ENCODE data around the gene SH3GL3. TPM values are rescaled to one million over a fixed set of nuclear protein-coding genes. Genes with fewer than 3 reads are reported as not detected.

The SH3GL3 gene
- total RNA-seq, 1 experiment from 2014 or later: 0.24 TPM

DNA sequence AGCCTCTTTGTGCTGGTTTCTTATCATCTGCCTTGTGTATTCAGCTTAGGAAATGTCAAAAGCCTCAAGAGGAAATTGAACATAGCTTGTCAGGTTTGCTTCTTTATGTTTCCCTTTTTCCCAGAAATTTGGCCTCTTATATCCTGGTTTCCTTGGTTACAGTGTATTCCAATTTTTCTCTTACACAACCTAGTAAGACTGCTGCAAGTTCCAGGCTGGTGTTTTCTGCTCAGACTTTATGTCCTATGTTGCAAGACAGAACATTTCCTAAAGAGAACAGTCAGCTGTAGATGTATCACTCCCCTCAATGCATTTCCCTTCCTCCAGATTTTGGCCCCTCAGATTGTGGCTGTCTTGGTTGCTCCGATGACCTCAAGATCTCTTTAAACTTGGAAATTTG lies 102.5 kb downstream of the SH3GL3 start:
- Mint-ChIP-seq H3K36me3 (ENCODE audit: insufficient read depth, unreplicated experiment) (no peaks in the 10 kb centered on the region), H3K27ac (ENCODE audit: unreplicated experiment) (no peak overlapping the region), H3K4me3 (ENCODE audit: low read depth, unreplicated experiment) (no peak overlapping the region), H3K9me3 (ENCODE audit: low read depth, unreplicated experiment) (no peaks in the 10 kb centered on the region), H3K4me1 (ENCODE audit: low read depth, unreplicated experiment) (no peaks in the 10 kb centered on the region), H3K27me3 (ENCODE audit: unreplicated experiment) (peaks cover 37% of the 10 kb centered on the region)
- TF ChIP-seq, protein P1, sequence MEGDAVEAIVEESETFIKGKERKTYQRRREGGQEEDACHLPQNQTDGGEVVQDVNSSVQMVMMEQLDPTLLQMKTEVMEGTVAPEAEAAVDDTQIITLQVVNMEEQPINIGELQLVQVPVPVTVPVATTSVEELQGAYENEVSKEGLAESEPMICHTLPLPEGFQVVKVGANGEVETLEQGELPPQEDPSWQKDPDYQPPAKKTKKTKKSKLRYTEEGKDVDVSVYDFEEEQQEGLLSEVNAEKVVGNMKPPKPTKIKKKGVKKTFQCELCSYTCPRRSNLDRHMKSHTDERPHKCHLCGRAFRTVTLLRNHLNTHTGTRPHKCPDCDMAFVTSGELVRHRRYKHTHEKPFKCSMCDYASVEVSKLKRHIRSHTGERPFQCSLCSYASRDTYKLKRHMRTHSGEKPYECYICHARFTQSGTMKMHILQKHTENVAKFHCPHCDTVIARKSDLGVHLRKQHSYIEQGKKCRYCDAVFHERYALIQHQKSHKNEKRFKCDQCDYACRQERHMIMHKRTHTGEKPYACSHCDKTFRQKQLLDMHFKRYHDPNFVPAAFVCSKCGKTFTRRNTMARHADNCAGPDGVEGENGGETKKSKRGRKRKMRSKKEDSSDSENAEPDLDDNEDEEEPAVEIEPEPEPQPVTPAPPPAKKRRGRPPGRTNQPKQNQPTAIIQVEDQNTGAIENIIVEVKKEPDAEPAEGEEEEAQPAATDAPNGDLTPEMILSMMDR (IDR thresholded peaks at IDR 0.05; ENCODE audit: unreplicated experiment): no peak
- no peak for DNase-seq
- CTCF ChIA-PET: no interaction called here
- intact Hi-C loops (cut with micrococcal nuclease; ENCODE audit: unreplicated experiment): no loop called here
- BruUV-seq (replicated peaks): no TSS peak

DNA sequence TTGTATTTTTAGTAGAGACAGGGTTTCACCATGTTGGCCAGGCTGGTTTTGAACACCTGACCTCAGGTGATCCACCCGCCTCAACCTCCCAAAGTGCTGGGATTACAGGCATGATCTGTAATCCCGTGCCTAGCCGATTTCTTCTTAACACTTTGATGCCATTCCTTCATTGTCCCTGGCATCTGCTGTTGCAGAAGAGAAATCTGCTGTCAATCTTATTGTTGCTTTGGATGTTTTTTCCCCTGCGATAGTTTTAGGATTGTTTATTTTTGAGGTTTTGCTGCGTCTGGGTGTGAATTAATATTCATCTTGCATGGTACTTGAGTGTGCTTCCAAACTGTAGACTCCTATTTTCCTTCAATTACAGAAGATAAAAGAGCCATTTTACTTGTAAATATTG lies 107.4 kb downstream of the SH3GL3 start:
- CTCF ChIA-PET: no interaction called here

DNA sequence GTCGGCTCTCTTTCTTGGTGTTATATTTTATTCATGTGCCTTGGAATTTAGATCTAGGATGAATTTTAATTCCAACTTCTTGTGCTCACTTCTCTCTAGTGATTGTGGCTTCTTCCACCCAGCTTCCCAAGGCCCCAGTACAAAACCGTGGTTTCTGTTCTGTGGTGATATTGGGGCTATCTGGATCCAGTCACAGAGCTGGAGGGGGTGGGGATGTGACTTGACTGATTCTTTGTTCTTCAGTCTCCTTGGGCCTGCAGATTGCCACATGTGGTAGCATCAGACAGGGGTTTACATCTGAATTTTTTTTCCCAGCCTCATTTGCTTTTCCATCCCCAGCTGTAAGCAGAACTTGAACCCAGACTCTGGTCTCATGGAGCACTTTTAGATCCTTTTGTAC lies 108.2 kb downstream of the SH3GL3 start:
- no peaks in the 10 kb centered on the region for H3K36me3 Mint-ChIP-seq (ENCODE audit: insufficient read depth, unreplicated experiment)
- peaks cover 38% of the 10 kb centered on the region for H3K27me3 Mint-ChIP-seq (ENCODE audit: unreplicated experiment)
- no TSS peak for BruUV-seq (replicated peaks)
- no peak overlapping the region for H3K27ac Mint-ChIP-seq (ENCODE audit: unreplicated experiment)
- H3K4me1 Mint-ChIP-seq (ENCODE audit: low read depth, unreplicated experiment): no peaks in the 10 kb centered on the region
- no peaks in the 10 kb centered on the region for H3K9me3 Mint-ChIP-seq (ENCODE audit: low read depth, unreplicated experiment)
- no peak for DNase-seq
- H3K4me3 Mint-ChIP-seq (ENCODE audit: low read depth, unreplicated experiment): no peak overlapping the region
- intact Hi-C loops (cut with micrococcal nuclease; ENCODE audit: unreplicated experiment): no loop called here
- TF ChIP-seq, protein P1 (IDR thresholded peaks at IDR 0.05; ENCODE audit: unreplicated experiment): no peak
- CTCF ChIA-PET: interaction anchor here (1.1 kb wide), 1 partner anchor 307 kb away, joined by 3 read pairs; no protein-coding TSS in a partner anchor

More for the DNA sequence above, 107.4 kb downstream of the SH3GL3 start:
- H3K4me1 Mint-ChIP-seq (ENCODE audit: low read depth, unreplicated experiment): no peaks in the 10 kb centered on the region
- H3K27ac Mint-ChIP-seq (ENCODE audit: unreplicated experiment): no peak overlapping the region
- no peaks in the 10 kb centered on the region for H3K36me3 Mint-ChIP-seq (ENCODE audit: insufficient read depth, unreplicated experiment)
- H3K9me3 Mint-ChIP-seq (ENCODE audit: low read depth, unreplicated experiment): no peaks in the 10 kb centered on the region
- no peak overlapping the region for H3K4me3 Mint-ChIP-seq (ENCODE audit: low read depth, unreplicated experiment)
- no peak for DNase-seq
- intact Hi-C loops (cut with micrococcal nuclease; ENCODE audit: unreplicated experiment): no loop called here
- peaks cover 38% of the 10 kb centered on the region for H3K27me3 Mint-ChIP-seq (ENCODE audit: unreplicated experiment)
- TF ChIP-seq, protein P1 (IDR thresholded peaks at IDR 0.05; ENCODE audit: unreplicated experiment): no peak
- BruUV-seq (replicated peaks): no TSS peak

DNA sequence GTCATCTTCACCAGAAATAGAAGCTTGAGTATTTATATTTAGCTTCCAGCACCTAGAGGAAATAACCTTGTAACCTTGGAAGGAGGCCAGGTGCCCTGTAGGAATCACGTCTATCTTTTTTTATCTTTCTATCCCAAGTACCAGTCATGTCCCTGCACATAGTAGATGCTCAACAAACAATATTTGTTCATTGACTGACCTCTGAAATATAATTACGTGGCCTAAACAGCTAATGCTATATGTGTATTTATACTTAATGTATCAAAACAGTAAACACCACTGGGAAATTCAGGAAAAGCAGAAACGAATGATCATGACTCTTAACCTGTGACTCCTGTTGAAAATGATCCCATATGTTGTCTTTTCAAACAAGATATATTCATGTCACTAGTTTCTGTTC lies 108.9 kb downstream of the SH3GL3 start:
- intact Hi-C loops (cut with micrococcal nuclease; ENCODE audit: unreplicated experiment): no loop called here

More for the DNA sequence above, 108.9 kb downstream of the SH3GL3 start:
- Mint-ChIP-seq H3K27ac (ENCODE audit: unreplicated experiment) (no peak overlapping the region), H3K4me1 (ENCODE audit: low read depth, unreplicated experiment) (no peaks in the 10 kb centered on the region), H3K27me3 (ENCODE audit: unreplicated experiment) (peaks cover 32% of the 10 kb centered on the region), H3K9me3 (ENCODE audit: low read depth, unreplicated experiment) (no peaks in the 10 kb centered on the region), H3K36me3 (ENCODE audit: insufficient read depth, unreplicated experiment) (no peaks in the 10 kb centered on the region), H3K4me3 (ENCODE audit: low read depth, unreplicated experiment) (no peak overlapping the region)
- no TSS peak for BruUV-seq (replicated peaks)
- no peak for DNase-seq
- TF ChIP-seq, protein P1 (IDR thresholded peaks at IDR 0.05; ENCODE audit: unreplicated experiment): no peak
- CTCF ChIA-PET: interaction anchor here (1.1 kb wide), 1 partner anchor 307 kb away, joined by 3 read pairs; no protein-coding TSS in a partner anchor
